Urothelium cell line (cell line): Measurements from ENCODE around the gene RPA3.

Source experiments
- DNase-seq: peaks from one replicate; pipeline ENCODE4 v3.0.0; 2011; ENCODE audit warnings: low spot score, mixed read lengths
- FAIRE-seq: peaks from 2 replicates; lab custom pipeline; 2011; peaks lifted over from hg19 to GRCh38; lab: Jason Lieb, UNC

Gene RPA3

GRCh38 chr7:7718492-7718891, at the start of gene RPA3:
RPA3 (minus strand) TSS chr7:7718607; CDS start chr7:7640418, 78,189 bp downstream.
- no peak for DNase-seq
- no peak for FAIRE-seq

DNA sequence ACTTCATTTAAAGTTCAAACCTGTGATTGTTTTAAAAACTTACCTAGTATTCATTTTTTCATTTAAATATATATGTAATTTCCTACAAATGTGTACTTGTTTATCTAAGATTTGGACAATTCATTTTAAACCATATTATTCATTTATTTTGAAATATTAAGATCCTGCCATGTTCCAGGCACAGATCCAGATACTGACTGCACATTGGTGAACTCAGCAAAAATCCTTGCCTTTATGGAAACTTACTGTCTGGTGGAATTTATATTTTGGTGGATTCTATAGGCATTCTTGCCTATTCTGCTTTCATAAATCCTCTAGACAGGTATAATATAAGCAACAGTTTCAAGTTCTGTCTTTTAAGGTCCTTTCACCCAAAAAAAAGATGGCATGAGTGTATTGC, 48.3 kb upstream of the RPA3 start:
- DNase-seq (no peak), FAIRE-seq (no peak)

DNA sequence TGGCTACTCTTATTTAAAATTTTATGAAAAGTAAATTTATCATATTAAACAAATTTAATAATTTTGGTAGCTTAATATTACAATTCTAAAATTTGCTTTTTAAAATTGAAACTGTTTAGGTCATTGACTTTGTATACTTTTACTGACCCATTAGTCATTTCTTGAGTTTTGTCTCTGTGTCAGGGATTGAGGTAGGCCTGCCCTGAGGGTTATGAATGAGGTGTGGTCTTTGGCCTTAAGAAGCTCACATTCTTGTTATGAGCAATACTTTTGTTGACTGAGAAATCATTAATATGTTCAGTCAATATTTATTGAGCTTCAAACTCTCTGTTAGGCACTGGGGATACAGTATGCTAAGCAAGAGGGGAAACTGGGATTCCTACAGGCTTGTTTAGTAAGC, 47.0 kb upstream of the RPA3 start:
- no peak for DNase-seq
- FAIRE-seq, result no peak

- DNase-seq (no peak), FAIRE-seq (peak; percentile 37)
Measured at GRCh38 chr7:7764520-7765396, 46.4 kb upstream of the RPA3 start.

DNA sequence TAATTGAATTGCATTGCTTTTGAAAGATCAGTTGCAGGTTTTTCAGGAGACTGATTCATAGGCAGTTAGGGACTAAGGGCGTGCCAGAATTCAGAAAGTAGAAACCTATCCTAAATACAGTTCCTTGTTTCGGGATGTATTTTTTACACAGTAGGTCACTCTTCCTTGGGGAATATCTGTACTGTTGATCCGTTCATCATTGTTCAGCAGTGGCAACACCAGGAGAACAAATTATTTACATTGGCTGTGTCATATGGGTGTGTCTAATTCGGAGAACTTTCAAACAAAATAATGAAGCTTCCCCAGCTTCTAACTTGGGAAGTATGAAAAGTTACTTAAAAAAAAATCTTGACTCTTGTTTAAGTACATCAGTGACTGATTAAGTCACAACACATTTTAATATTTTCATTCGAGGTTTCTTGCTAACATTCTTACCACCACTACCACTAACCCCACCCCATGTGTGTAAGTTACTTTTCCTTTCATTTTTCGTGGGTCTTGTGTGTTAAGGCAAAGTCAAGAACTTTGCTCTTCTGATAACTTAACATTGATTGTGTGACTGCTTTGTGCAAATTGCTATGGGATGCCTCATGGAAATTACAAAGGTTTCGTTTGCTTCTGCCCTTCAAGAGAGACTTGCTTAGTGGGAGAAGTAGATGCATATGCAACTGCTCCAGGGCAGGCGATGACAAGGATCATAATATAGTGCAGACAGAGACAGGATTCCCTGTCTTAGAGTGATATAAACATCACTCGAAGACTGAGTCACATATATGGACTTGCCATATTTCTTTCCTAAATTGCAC, 43.8 kb upstream of the RPA3 start:
- FAIRE-seq (peak; percentile 61), DNase-seq (no peak)

DNA sequence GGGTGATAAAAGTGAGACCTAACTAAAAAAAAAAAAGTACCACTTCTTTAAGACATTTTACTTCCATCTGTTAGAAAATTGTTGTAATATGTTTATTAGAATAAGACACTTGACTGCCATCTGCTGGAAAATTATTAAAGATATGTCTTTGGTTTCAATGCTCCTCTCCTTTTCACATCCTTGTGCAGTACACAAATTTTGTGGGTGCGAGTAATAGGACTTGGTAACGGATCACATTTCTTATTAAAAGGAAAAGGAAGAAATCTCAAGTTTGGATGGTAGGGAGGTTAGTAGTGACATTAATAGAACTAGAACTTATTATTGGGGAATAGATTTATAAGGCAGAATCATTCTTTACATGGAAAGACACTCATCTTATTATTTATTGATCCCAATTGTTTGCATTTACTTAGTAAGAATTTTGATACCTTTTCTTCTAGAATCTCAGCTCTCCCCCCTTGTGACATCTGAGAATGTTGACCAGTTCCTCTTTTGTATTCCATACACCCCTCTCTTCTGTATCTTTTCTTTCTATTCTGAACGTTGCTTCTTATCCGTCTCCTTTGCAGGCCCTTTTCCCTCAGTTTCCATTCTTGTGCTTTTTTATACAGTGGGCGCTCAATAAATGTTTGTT, 43.0 kb upstream of the RPA3 start:
- no peak for FAIRE-seq
- no peak for DNase-seq

- FAIRE-seq, result no peak
- DNase-seq, result no peak
Measured at GRCh38 chr7:7757576-7757975, 39.2 kb upstream of the RPA3 start.

DNA sequence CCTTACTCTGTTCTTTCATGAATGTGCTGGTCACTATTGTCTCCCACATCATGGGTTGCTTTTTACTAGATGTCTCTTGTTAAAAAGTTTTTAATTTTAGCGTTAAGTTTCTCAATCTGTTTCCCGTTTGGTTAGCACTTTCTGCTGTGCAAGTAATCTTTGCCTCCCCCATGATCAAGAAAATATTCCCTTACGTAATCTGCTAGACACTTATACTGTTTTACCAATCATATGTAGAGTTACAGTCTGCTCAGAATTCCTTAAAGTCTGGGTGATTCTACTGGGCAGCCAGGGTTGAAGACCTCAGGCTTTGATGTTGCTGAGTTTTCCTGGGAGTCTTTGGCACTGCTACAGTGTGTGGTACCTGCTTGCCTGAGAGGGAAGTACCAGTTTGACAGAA, 38.2 kb upstream of the RPA3 start:
- no peak for DNase-seq
- FAIRE-seq, result peak; percentile 50

DNA sequence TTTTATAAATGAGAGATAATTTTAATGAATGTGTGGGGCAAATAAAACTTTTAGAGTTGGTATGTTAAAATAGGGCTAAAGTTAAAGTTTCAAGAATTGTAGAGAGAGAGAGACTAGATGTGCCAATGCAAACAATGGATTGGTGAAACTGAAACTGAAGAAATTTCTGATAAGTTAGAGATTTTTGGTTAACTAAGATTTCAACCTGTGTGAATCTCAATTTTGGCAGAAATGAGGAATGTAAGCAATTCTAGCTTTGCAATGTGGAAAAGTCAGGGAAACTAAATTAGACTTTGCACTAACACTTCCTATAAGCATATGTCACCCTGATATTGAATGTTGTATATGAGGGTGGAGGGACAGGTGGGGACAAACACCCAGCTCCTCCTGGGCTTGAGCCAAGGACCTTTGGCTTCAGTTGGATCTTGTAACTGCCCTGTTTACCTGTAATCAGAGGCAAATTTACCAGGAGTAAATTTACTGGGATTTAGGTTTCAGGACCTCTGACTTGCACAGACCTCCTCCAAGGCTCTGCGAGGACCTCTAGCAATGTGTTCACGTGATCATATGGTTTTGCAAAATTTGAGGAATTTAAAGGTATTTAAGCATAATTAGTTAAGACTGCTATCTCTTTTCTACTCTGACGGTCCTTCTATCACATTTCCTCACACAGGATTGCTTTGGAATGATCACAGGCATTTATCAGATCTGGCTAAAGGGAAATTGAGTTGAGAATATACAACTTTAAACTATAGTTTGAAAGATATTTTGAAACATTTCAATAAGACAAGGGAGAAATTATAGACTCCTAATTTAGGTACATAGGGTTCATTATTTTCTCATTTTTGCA, 33.1 kb upstream of the RPA3 start:
- no peak for DNase-seq
- peak; percentile 5 for FAIRE-seq

GRCh38 chr7:7750571-7751242, 32.3 kb upstream of the RPA3 start:
- FAIRE-seq, result peak; percentile 9
- DNase-seq, result no peak

DNA sequence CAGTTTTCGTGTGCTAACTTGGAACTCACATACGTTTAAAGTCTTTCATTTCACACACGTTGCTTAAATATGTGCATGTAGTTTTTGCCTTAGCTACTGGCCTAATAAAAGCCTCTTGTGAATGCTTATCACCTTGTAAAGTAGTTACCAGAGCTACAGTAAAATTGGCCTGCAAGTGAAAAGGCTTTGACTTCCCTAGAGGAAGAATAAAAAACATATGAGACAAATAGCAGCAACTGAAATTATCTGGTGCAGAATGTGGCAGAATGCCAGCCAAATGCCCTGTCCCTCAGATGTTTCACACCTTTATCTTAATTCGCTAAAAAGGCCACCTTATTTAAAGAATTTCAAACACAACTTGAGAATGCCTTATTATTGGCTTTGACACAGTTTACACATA, 28.1 kb upstream of the RPA3 start:
- FAIRE-seq, result no peak
- no peak for DNase-seq

DNA sequence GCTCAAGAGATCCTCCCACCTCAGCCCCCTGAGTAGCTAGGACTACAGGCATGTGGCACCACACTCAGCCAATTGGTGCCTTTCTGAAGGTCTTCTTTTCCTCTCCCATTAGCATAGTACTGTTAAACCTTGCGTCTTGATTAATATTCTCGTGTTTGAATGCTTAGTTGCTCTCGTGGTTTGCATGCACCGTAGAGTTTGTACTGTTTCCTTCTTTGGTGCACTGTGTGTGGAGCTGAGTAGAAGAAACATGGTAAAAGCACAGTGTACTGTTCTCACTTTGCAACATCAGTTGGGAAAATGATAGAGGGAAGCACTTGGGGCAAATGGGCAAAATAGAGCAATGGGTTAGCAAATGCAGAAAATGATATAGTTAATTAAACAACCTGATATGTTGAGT, 27.6 kb upstream of the RPA3 start:
- DNase-seq (no peak), FAIRE-seq (no peak)

DNA sequence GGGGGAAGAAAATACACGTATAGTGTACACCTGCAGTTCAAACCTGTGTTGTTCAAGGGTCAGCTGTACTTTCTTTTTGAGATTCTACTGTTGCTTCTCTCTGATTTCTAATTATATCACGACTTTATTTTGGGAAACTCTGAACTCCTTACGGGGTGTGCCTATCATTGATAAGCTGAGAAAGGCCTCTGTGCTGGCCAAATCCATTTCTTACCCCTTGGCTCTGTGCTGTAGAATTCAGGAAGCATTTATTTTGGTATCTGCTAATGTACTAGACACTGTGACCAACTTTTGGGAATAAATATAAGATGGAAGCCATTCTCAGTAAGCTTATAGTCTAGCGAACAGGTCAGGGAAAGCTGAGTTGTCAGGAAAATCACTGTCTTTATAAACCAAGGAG, 26.9 kb upstream of the RPA3 start:
- FAIRE-seq (no peak), DNase-seq (no peak)

DNA sequence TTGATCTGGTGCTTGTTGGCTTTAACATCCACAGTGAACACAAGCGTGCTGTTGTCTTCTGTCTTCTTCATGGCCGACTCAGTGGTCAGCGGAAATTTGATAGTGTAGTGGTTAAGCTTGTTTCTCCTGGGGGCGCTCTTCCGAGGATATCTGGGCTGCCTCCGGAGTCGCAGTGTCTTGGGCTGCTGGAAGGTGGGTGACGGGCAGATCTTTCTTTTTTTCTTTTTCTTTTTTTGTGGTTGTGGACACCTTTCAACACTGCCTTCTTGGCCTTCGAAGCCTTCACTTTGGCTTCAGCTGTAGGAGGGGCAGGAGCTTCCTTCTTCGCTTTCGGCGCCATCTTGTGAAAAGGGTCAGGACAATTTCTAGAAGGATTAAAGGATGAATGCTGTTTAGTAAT, 23.8 kb upstream of the RPA3 start:
- FAIRE-seq, result no peak

GRCh38 chr7:7740037-7740355, 21.6 kb upstream of the RPA3 start:
- FAIRE-seq (no peak), DNase-seq (no peak)

More for the DNA sequence above, 23.8 kb upstream of the RPA3 start:
- no peak for DNase-seq

- FAIRE-seq, result peak; percentile 30
Measured at GRCh38 chr7:7739204-7740036, 21.0 kb upstream of the RPA3 start.

GRCh38 chr7:7738622-7739021, 20.2 kb upstream of the RPA3 start:
- FAIRE-seq, result peak; percentile 52

More at GRCh38 chr7:7739204-7740036, 21.0 kb upstream of the RPA3 start:
- no peak for DNase-seq

DNA sequence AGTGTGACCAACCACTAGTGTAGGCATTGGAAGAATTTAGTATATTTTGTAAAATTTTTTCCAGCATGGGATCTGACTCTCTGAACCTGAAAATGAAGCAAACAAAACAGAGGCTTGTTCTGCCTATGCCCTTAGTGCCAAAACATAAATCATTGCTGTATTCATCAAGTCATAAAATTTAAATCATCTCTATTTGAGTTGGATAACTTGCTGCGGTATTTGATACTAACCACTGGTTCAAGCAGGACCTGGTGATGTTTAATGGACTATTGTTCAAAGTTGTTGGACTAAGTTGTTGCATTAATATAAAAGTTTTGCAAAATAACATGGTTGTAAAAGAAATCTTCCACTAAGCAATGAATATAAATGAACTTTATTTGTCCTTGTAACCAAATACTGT, 19.8 kb upstream of the RPA3 start:
- FAIRE-seq (no peak), DNase-seq (no peak)

More at GRCh38 chr7:7738622-7739021, 20.2 kb upstream of the RPA3 start:
- no peak for DNase-seq

DNA sequence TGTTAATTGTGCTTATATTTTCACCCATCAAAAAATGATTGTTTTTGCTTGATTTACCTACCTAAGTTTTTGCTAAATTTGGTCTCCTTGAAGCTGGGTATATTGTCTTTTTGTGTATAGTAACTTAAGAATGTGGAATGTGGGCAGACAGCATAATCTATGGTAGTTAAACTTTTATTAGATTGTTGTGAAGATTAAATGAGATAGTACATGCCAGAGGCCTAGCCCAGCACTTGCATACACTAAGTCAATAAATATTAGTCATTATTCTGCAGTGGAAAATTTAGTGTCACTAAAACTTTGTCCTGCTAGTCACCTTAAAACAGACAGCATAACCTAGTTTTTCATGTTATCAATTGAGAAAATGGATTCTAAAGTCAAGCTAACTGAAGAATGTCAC, 19.3 kb upstream of the RPA3 start:
- no peak for FAIRE-seq
- DNase-seq, result no peak
